Kasumi-1 (cell line): ENCODE results near the gene FAM193A.
"Not testable (repeated sequence)": the region's sequence is repeated elsewhere in the genome, so short reads cannot be mapped to it uniquely, and the experiment has no call there.

Experiments used
- DNase-seq, 2 experiments: peaks; one replicate each; lab custom pipeline; 2025; lab: John Stamatoyannopoulos, UW

FAM193A gene

DNA sequence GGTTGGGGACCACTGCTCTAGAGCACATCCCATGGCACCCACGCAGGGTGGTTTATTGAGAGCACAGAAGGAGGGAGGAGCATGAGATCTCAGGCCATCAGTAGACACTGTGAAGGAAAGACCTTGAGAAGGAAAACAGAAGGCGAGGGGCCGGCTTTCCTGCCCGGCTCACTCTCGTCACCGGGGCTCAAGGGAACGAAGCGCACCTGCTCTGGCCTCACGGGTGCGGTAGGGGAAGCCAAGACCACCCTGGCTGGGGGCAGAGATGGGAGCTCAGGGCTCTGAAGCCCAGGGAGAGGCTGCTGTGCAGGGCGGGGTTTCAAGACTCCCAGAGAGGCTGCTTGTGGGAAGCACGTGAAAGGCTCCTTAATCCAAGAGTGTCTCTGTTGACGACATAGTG lies 113.8 kb downstream of the FAM193A start:
- DNase-seq: no peak

DNA sequence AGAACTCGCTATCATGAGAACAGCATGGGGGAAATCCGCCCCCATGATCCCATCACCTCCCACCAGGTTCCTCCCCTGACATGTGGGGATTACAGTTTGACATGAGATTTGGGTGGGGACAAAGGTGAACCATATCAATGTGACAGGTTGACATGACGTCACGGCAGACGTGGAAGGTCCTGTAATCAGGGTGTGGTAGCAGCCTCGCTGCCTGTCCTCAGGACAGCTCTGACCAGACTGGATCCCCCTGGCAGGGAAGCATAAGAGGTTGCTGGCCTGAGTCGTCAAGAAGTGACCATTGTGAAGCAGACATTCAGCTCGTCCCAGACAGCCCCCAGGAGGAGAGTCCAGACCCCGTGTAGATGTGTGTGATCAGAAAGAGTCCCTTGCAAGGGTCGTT lies 115.1 kb downstream of the FAM193A start:
- DNase-seq: no peak

DNA sequence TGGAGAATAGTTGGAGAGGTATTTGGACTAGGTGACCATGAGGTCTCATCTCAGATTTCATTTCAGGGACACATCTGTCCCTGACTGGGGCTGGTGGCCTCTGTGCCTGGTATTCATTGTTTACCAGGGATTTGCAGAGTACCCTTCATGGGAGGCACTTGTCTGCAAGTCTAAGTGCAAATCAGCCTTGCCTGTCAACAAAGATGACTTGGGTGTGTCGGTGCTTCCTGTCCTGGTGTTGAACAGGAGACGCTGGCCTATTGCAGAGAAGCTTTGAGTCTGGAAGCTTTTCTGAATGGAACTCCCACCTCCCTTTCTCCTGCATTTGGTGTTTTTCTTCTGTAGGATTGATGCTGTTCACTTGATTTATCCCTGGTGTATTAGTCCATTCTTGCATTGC lies 115.6 kb downstream of the FAM193A start:
- DNase-seq: no peak

DNA sequence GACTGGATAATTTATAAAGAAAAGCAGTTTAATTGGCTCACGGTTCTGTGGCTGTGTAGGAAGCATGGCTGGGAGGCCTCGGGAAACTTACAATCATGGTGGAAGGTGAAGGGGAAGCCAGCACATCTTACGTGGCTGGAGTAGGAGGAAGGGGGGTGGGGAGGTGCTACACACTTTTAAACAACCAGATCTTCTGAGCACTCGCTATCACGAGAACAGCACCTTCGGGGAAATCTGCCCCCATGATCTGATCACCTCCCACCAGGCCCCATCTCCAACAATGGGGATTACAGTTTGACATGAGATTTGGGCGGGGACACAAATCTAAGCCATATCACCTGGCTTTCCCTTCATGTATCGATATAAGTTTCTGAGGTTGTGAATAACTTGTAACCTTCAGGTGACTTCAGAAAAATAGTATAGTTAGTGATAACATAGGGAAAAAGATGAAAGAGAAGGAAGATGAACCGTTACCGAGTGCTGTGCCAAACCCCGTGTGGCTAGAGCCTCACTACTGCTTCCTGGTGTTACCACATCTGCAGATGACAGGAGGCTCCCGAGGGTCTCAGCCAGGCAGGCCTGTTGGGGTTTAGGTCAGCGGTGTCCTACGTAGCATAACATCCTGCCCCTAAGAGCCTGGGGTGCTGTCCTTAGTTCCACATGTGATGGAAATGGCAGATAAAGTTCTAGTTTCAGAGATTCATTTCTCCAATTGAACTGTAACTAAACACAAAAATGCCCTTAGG lies 116.1 kb downstream of the FAM193A start:
- no peak for DNase-seq

DNA sequence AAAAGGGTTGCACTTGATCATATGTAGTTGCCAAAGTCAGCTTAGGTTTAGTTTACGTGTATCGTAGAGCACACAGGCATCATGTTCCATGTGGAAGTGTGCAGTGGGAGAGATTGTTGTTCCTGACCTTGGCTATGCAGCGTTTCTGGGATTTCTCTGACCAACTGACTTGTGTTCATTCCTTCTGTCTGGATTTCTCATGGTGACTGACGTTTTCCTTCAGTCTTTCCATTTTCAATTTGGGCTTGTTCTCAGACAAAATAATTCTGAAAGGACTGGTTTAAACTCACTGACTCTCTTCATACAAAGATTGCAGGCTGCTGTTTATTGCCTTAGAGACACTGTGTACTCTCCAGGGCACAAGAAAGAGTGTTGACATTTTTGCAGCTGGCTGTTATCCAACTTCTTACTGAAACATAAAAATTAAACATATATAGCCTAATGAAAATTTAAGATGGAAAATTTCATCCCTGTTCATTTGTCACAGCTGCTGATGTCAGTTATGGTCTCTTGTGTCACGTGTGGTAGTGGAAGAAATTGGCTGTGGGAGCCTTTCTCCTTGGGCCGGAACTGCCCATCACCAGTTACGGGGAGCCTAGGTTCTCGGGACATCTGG lies 124.3 kb downstream of the FAM193A start:
- no peak for DNase-seq

DNA sequence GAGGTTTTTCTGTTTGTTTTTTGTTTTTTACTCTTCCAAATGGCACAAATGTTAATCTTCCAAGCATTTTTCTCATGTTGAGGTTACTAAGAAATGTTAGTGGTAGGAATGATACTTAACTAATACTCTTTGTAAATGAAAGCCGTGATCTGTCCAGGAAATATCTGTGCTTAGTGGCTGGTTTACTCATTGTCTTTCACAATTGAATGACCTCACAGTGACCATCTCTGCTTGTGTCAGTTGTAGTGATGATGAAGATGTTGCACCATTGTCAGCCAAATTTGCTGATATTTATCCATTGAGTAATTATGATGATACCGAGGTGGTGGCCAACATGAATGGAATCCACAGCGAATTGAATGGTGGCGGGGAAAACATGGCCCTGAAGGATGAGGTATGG lies 126.2 kb downstream of the FAM193A start:
- no peak for DNase-seq

DNA sequence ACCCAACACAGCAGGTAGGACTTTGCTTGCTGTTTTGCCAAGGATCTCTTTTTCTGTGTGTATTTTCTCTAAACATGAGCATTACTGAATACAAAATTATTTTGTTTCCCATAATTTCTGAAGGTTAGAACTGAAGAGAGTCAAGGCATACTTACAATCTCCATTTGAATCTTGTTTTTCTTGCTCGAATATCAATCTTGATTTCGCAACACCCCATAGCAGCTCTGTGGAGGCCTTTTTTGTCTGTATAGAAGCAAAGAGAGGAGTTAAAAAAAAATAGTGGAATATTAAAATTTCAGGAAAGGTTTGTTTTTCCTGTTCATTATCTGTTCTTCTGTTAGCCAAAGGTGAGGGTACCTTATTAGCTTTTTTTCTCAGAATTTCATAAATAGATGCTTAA lies 126.8 kb downstream of the FAM193A start:
- DNase-seq: no peak

DNA sequence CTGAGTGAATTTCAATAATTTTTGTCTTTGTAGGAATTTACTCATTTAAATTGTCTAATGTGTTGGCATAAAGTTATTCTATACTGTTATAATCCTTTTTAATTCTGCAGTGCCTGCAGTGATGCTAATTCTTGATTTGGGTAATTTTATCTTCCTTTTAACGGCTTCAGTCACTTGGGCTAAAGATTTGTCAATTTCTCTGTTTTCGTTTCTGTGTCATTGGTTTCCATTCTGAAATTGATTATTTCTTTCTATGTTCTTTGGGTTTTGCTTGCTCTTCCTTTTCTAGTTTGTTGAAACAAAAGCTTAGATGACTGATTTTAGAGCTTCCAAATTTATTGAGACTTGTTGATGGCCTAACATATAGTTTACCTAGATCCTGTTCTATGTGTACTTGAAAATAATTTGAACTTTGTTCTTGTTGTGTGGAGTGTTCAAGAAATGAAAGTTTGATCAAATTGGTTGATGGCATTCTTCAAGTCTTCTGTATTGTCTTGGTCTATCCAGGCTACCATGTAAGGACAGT lies 130.3 kb downstream of the FAM193A start:
- no peak for DNase-seq

DNA sequence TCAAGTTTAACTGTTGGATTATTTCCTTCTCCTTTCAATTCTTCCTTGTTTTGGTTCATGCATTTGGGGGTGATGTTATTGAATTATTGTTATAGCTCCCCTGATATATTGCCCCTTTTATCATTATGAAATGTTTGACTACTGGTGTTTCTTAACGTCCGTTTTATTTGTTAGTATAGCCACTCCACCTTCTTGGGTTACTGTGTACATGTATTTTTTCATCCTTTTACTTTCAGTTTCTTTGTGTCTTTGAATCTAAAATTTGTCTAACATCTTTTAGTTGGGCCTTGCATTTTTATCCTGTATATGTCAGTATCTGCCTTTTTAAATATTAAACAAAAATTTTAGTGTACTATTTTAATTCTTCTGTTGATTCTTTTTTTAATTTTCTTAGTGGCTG lies 131.0 kb downstream of the FAM193A start:
- DNase-seq: no peak

DNA sequence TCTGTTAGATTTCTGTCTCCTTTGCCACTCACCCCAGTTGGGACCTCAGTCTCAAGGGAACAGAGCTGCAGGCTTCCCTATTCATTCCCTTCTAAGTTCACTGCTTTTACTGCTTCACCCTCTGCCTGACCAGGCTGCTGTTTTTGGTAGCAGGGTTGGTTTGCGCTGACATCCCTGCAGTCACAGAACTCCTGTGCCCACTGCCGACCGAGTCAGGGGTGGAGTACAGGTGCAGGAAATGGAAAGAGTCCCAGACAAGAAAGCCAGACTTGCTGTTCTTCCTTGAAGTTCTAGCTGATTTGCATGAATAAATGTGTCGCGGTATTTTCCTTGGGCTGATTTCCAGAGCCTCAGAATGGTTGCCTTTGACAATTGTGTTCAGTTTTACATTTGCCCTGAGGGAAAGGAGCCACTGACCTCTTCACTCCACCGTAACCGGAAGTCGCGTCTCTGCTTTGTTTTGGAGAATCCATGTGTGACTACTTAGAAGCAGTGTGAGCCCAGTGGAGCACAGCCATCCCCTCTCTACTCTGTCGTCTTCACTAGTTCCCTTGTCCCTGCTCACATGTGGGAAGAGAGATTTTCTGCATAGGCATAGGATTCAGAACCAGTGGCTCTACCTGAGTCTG lies 134.9 kb downstream of the FAM193A start:
- no peak for DNase-seq

DNA sequence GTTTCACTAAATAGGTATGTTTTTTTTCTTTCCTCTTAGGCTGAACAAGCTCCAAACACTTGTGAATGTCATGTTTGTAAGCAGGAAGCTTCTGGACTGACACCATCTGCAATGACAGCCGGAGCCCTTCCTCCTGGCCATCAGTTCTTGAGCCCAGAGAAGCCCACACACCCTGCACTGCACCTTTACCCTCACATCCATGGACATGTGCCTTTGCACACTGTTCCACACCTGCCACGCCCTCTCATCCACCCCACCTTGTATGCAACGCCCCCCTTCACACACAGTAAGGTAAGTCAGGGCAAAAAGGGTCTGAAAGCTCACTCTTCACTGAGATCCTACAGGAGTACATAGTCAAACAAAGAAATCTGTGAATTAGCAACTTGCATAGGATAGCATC lies 135.6 kb downstream of the FAM193A start:
- no peak for DNase-seq

DNA sequence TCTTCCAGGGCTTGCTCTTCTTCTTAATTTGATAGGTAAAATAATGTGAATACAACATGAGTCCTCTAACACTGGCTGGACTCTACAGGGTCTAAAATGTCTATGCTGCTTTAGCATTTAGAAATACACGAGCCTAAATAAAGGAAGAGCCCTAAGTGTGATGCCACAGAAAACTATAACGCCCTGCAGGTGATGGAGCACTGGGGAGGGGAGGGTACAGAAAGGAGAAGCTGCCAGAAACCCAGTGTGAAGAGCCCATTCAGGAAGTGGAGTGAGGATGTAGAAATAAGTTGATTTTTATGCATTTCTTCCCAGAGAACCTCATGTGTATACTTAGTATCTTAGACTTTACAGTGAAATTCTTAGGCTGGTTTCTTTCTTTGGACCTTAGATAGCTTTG lies 136.3 kb downstream of the FAM193A start:
- peak; percentile 54 to 66 for DNase-seq

DNA sequence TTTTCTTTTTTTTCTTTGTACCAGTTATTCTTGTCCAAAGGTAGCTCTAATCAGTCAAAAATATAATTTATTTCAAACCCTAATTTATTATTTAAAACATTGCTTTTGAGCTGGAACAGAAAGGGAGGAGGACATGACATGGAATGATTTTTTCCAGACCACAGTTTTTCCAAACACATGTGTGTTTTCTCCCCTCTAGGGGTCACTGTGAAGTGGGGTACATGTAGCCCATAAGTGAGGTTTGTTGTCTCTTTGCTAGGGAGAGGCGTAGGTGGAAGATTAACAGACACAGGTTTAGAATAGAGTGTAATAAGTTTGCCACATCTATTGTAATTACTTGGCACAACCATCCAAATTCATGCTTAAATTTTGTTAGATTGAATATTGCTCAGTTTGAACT lies 136.7 kb downstream of the FAM193A start:
- DNase-seq: peak in 1 of 2 experiments; percentile 6

DNA sequence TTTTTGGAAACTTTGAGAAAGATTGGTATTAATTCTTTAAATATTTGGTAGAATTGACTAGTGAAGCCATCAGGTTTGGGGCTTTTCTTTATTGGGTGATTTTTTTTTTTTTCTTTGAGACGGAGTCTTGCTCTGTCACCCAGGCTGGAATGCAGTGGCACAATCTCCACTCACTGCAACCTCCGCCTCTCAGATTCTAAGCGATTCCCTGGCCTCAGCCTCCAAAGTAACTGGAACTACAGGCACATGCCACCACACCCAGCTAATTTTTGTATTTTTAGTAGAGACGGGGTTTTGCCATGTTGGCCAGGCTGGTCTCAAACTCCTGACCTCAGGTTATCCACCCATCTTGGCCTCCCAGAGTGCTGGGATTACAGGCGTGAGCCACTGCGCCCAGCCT lies 143.3 kb downstream of the FAM193A start:
- not testable (repeated sequence) for DNase-seq

DNA sequence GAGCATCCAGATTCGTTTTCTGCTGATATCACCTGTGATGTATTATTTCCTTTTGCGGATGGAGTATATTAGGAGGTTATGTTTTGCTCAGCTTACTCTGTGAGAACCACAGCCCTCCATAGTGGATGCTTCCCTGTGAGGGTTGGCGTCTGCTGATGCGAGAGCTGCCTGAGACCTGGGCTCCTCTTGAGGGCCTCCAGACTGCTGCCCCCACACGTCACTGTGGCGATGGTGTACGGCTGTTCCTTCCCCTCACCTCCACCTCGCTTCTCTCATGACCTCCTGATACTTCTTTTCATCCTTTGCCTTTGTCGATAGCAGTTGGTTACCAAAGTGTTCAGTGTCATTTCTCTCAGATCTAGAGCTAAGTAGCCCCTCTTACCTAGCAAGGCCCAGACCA lies 148.0 kb downstream of the FAM193A start:
- no peak for DNase-seq

DNA sequence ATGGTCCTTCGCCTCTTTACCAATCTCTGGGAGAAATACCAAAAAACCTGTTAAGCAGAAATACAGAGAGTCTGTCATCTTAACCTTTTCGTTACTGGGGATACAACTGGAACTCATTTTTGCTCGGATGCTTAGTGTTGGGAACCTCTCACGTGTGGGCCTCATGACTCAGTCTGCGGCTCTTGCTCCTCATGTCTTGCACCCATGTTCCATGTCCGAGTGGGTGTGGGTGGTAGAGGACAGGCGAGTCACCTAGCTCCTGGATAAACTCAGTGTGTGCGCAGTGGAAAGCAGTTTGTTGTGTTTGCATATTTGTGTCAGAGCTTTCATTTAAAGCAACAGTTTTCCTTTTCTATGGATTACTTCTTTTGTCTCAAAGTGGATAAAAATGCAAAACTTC lies 149.1 kb downstream of the FAM193A start:
- DNase-seq: no peak

DNA sequence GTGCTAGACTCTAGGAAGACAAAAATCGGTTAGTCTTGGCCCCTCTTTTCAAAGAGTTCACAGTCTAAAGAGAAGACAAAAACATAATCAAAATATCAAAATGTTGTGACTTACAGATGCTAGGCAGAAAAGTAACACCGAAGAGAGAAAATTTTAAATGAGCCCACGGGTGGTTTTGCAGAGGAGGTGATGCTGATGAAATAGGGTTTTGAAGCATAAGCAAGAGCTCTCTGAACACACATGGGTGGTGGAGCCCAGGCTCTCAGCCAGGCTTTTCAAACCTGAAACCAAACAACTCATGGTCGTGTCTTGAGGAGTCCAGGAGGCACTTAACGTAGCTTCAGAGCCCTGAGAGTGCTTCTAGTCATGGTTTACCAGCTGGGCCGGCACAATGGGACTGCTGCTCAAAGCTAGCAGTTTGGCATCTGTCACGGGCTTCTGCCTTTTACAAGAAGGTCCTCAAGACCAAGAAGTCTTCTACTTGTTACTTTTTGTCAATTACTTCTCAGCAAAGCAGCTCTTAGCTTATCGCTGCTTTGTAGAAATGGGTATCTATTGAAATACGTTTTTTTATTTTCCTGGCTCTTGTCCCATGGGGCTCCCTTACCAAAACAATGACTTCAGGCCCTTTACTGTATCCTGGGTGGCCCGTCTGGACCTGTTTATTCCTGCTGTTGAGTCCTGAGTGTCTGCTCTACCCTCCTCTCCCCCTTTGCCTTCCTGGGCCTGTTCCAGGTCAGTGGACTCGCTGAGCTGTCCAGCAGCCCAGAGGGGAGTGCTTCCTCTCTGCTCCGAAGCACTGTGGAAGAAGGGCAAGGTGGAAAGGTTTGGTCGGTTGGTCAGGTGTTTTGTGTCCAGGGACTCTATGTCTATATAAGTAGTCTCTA lies 150.2 kb downstream of the FAM193A start:
- no peak for DNase-seq

DNA sequence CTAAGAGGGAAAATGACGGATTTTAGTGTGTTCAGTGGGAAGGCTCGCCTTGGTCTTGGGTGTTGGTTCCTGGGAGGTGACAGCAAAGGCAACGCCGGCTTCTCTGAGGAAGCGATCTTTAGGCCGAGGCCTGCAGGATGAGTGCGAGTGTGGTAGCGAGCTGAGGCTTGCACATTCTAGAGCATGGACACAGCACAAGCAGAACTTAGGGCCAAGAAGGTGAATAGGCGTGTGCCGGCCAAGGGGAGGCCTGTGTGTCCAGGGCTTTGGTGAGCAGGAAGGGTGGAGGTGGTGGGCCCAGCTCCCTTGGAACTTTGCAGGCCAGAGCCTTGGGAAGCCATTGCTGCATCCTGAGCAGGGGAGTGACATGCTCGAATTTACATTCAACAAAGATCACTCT lies 151.8 kb downstream of the FAM193A start:
- no peak for DNase-seq

DNA sequence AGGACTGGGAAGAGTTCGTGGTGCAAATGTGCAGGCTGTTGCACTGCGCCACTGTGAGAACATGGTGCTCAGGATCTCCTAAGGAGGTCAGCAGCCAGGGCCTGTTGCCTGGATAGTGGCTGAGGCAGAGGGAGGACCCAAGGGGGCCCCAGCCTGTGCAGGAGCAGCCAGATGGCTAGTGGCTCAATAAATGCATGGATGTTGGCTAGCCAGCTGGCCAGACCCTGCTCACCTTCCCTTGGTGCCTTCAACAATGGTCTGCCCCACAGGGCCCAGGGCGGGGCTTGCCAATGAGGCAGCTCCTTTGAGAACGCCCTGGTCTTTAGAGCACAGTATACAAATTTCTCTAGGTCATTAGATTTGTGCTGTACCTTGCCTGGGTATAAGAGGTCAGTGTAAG lies 152.2 kb downstream of the FAM193A start:
- no peak for DNase-seq

DNA sequence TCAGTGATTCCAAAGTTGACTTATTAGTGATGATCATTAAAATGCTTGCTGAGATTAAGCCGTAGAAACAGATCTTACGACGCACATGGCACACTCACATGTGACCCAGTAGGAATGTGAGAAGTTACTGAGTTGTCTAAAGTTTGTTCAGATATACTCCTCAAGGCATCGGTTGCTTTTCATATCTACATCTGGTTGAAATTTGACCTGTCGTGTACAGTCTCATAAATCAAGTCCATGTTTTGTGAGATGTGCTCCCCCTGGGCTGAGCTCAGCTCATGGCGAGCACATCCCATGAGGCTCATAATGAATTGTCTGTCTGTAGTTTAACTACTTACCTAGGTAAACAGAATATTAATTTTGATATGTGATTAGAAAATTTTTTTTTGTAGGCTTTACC lies 152.7 kb downstream of the FAM193A start:
- DNase-seq: no peak

DNA sequence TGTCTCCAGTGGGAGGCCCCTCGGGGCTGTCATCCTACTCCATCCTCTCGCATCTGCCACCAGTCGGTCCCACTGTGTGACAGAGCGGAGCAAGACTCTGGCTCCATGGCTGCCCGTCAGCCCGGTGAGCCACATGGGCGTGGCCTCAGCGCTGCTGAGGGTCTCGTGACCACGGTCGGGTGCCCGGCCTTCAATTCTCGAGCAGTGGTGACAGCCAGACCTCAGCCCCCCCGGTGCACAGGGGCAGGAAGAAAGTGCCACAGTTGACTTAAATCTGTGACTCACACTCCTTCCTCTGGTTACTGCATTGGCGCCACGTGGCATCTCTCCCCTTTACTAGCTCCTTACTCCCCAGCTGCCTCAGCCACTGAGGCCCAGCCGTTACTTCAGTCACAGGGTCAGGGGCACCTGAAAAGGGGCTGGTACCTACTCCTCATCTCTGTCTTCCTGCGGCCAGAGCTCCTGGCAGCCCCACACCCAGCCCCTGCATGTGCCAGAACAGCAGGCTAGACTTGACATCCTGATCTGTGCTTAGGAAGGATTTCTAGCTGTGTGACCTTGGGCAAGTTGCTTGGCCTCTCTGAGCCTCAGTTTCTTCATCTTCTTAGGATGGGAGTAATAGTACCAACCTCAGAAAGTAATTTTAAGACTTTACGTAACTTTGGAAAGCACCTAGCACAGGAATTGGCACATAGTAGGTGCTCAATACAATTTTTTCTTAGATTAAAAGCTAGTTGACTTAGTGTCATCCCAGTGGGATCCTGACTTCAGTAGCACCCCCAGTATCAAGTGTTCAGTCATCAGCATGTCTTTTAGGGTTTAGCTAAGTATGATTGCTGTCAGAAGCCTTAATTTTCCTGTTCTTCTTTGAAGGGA lies 153.6 kb downstream of the FAM193A start:
- no peak for DNase-seq
